HepG2 (cell line): ENCODE data around the gene CSHL1. TPM values are rescaled to one million over a fixed set of nuclear protein-coding genes. Genes with fewer than 3 reads are reported as not detected.

ENCODE experiments used
- AHR ChIP-seq: IDR thresholded peaks from 2 replicates; pipeline ENCODE4 v1.6.1; 2018; ENCODE audit warnings: missing genetic modification reagents, missing compliant biosample characterization
- CBFB ChIP-seq: sonication (generic); formaldehyde crosslinking; IDR thresholded peaks from 2 replicates; pipeline ENCODE4 v1.4.0; 2020; ENCODE audit warnings: missing genetic modification reagents
- DDIT3 ChIP-seq: sonication (generic); formaldehyde crosslinking; IDR thresholded peaks from 2 replicates; pipeline ENCODE4 v1.4.0; 2020; ENCODE audit warnings: mild to moderate bottlenecking, missing genetic modification reagents
- HDAC6 ChIP-seq: fragments of 200-600 bp; sonication (generic); IDR thresholded peaks from 2 replicates; pipeline ENCODE4 v1.7.0; 2017; ENCODE audit warnings: mild to moderate bottlenecking, antibody characterized with exemption, low read length, low read depth
- HNF1B ChIP-seq: sonication (generic); formaldehyde crosslinking; IDR thresholded peaks from 2 replicates; pipeline ENCODE4 v1.5.1; 2020; ENCODE audit warnings: mild to moderate bottlenecking, moderate library complexity, missing genetic modification reagents
- MXD1 ChIP-seq: sonication (generic); formaldehyde crosslinking; IDR thresholded peaks from 2 replicates; pipeline ENCODE4 v1.4.0; 2020; ENCODE audit warnings: mild to moderate bottlenecking, missing genetic modification reagents
- PAF1 ChIP-seq: IDR thresholded peaks from 2 replicates; pipeline ENCODE4 v1.6.1; 2016; ENCODE audit warnings: missing genetic modification reagents, missing compliant biosample characterization
- PHF8 ChIP-seq: sonication (generic); formaldehyde crosslinking; IDR thresholded peaks from 2 replicates; pipeline ENCODE4 v1.5.0; 2020; ENCODE audit warnings: missing genetic modification reagents
- SPEN ChIP-seq: sonication (generic); formaldehyde crosslinking; IDR thresholded peaks from 2 replicates; pipeline ENCODE4 v1.5.1; 2020; ENCODE audit warnings: low read depth, mild to moderate bottlenecking, missing genetic modification reagents
- TAF1 ChIP-seq: sonication (generic); formaldehyde crosslinking; IDR thresholded peaks from 2 replicates; pipeline ENCODE4 v1.4.0; 2020; ENCODE audit warnings: missing genetic modification reagents
- UBTF ChIP-seq: sonication (generic); formaldehyde crosslinking; IDR thresholded peaks from 2 replicates; pipeline ENCODE4 v1.4.0; 2020; ENCODE audit warnings: mild to moderate bottlenecking, missing genetic modification reagents
- USF2 ChIP-seq, 2 experiments: sonication (generic) in 1 of 2; formaldehyde crosslinking in 1 of 2; IDR thresholded peaks; 2 replicates each; pipeline versions ENCODE4 v1.5.1 to v1.6.1; 2011 to 2020; ENCODE audit warnings: borderline replicate concordance in 1 of 2, low read depth in 1 of 2, low read length in 1 of 2, mild to moderate bottlenecking in 1 of 2, missing genetic modification reagents in 1 of 2, moderate library complexity in 1 of 2
- ZNF205 ChIP-seq: IDR thresholded peaks from 2 replicates; pipeline ENCODE4 v1.6.1; 2018; ENCODE audit warnings: missing biosample characterization, missing genetic modification reagents
- ZNF501 ChIP-seq: sonication (generic); formaldehyde crosslinking; IDR thresholded peaks from 2 replicates; pipeline ENCODE4 v1.5.1; 2020; ENCODE audit warnings: mild to moderate bottlenecking, moderate library complexity, missing genetic modification reagents
- ZNF572 ChIP-seq: sonication (generic); formaldehyde crosslinking; IDR thresholded peaks from 2 replicates; pipeline ENCODE4 v1.5.1; 2020; ENCODE audit warnings: mild to moderate bottlenecking, missing genetic modification reagents
- ZNF687 ChIP-seq: sonication (generic); formaldehyde crosslinking; IDR thresholded peaks from 2 replicates; pipeline ENCODE4 v1.5.1; 2020; ENCODE audit warnings: mild to moderate bottlenecking, missing genetic modification reagents, moderate library complexity
- ZSCAN20 ChIP-seq: sonication (generic); formaldehyde crosslinking; IDR thresholded peaks from 2 replicates; pipeline ENCODE4 v1.4.0; 2020; ENCODE audit warnings: missing genetic modification reagents, mild to moderate bottlenecking, borderline replicate concordance
- polyA plus RNA-seq, 8 experiments: library from polyadenylated mRNA; depleted of rRNA in 3 of 8; stranded (reverse) in 7 of 8; unstranded in 1 of 8; fragments of >200 nt; fragmentation: Illumina TruSeq in 4 of 8; extraction: Trizol in 4 of 8; gene quantifications; 2 replicates each; pipeline versions ENCODE4 v1.2.1 to v1.2.3, GENCODE V29; 2011 to 2016; ENCODE audit warnings: low read depth in 4 of 8, missing spikeins in 1 of 8, mixed read lengths in 1 of 8; ENCODE audit not compliant: insufficient read depth in 1 of 8
- total RNA-seq, 5 experiments: library from RNA; depleted of rRNA; stranded (reverse); fragments of >200 nt; fragmentation: Illumina TruSeq; extraction: Trizol; gene quantifications; 2 replicates each; pipeline ENCODE4 v1.2.3, GENCODE V29; 2016; ENCODE audit warnings: low read depth in 1 of 5

The CSHL1 gene
- total and polyA plus RNA-seq, 2 of the 13 experiments (the other 11 are each of a cell fraction or from before 2014, with no cell fraction given) = not detected

GRCh38 chr17:63945784-63946439 lies 34.9 kb upstream of the CSHL1 start (continued):
- TF ChIP-seq MXD1 (0 out of 2 replicates have a peak, but pooled peaks have one; percentile 26), SPEN (CRISPR knock-in tag) (no peak), PHF8 (no peak), ZNF687 (CRISPR knock-in tag) (peak; percentile 45; the same call in 1 of the 2 replicates), AHR (CRISPR knock-in tag) (0 out of 2 replicates have a peak, but pooled peaks have one; percentile 43), ZNF501 (CRISPR knock-in tag) (peak; percentile 58; the same call in 1 of the 2 replicates), DDIT3 (CRISPR knock-in tag) (no peak), HNF1B (CRISPR knock-in tag) (peak; percentile 65), UBTF (CRISPR knock-in tag) (0 out of 2 replicates have a peak, but pooled peaks have one; percentile 6), USF2 (IDR thresholded peaks at IDR 0.05; ENCODE audit: low read depth, low read length) (peak; percentile 31; the same call in 1 of the 2 replicates), USF2 (CRISPR knock-in tag; IDR thresholded peaks at IDR 0.05; ENCODE audit: borderline replicate concordance) (peak; percentile 83; the same call in 1 of the 2 replicates), ZNF205 (no peak), HDAC6 (no peak), PAF1 (CRISPR knock-in tag) (no peak), ZSCAN20 (CRISPR knock-in tag) (no peak), TAF1 (CRISPR knock-in tag) (peak; percentile 4; the same call in 1 of the 2 replicates), ZNF572 (CRISPR knock-in tag) (0 out of 2 replicates have a peak, but pooled peaks have one; percentile 30), CBFB (CRISPR knock-in tag) (no peak)
